OCI-LY3 (cell line): Measurements from ENCODE around the gene BCKDK.

Source experiments
- CTCF ChIP-seq: fragments of 200-600, 300-600 bp; sonication (generic); IDR thresholded peaks from 2 replicates; pipeline ENCODE4 v1.5.1; 2014; ENCODE audit warnings: antibody characterized with exemption, low read length, low read depth
- EZH2phosphoT487 ChIP-seq: fragments of 200-600 bp; shearing (Covaris generic); IDR thresholded peaks from 2 replicates; pipeline ENCODE4 v1.6.1; 2018; ENCODE audit warnings: antibody characterized with exemption, mixed run types, low read depth

GRCh38 chr16:31092330-31092729 is 15.9 kb upstream of the BCKDK start:
- TF ChIP-seq CTCF = no peak
- no peak for TF ChIP-seq EZH2phosphoT487
